Pancreas (tissue), 10 donors: ENCODE results near the gene DEF6. TPM values are rescaled to one million over a fixed set of nuclear protein-coding genes. Genes with fewer than 3 reads are reported as not detected.
"Not testable (repeated sequence)": the region's sequence is repeated elsewhere in the genome, so short reads cannot be mapped to it uniquely, and the experiment has no call there.

Experiments used
- ATAC-seq, 4 donors: fragments of 200-7000 bp; cut with Tn5 transposase; one replicate each; pipeline versions ENCODE4 v1.8.0 to v1.9.1; 2020; ENCODE audit warnings: mild to moderate bottlenecking in 4 of 4, moderate library complexity in 4 of 4
- DNase-seq, 6 donors: peaks; one replicate each; pipeline ENCODE4 v3.0.0-alpha.2; 2020
- FAIRE-seq: peaks from 2 replicates; lab custom pipeline; 2012; peaks lifted over from hg19 to GRCh38; lab: Jason Lieb, UNC
- H3K27ac ChIP-seq, 4 donors: fragments of 200-600 bp; sonication (generic); 1 replicate in 3 of 4; 2 replicates in 1 of 4; pipeline versions ENCODE4 v1.5.0 to v1.8.0; 2020
- H3K27me3 ChIP-seq, 4 donors: fragments of 200-600 bp; one replicate each; pipeline ENCODE4 v1.8.0; 2021
- H3K36me3 ChIP-seq, 3 donors: fragments of 200-600 bp; sonication (generic) in 1 of 3; one replicate each; pipeline versions ENCODE4 v1.5.0 to v1.8.0; 2020 to 2021
- H3K4me1 ChIP-seq, 3 donors: fragments of 200-600 bp; one replicate each; pipeline ENCODE4 v1.8.0; 2021
- H3K4me3 ChIP-seq, 4 donors: fragments of 200-600 bp; sonication (generic) in 2 of 4; one replicate each; pipeline versions ENCODE4 v1.5.0 to v1.8.0; 2020 to 2021
- H3K9me3 ChIP-seq, 4 donors: fragments of 200-600 bp; one replicate each; pipeline ENCODE4 v1.8.0; 2021
- CTCF ChIP-seq, 4 donors: fragments of 200-600 bp; sonication (generic) in 3 of 4; IDR thresholded peaks; one replicate each; pipeline versions ENCODE4 v1.5.0 to v1.8.0; 2021; ENCODE audit warnings: antibody characterized with exemption in 4 of 4
- whole genome bisulfite sequencing, 2 donors: extraction: QIAGEN DNeasy Blood & Tissue Kit; methylation state at CpG; one replicate each; pipeline ENCODE4 v1.1.7; 2013; 5-methylcytosine and 5-hydroxymethylcytosine counted together
- intact Hi-C, 3 donors: fragments of 100-400 bp; cut with DNase I; formaldehyde crosslinking; loops; one replicate each; pipeline versions ENCODE4 v1.11.1 to v1.14.2; 2022
- polyA plus RNA-seq, 2 donors: library from polyadenylated mRNA; stranded (reverse); fragments of 200-250 nt; gene quantifications; one replicate each; pipeline ENCODE4 v1.2.3, GENCODE V29; 2013
- total RNA-seq, 6 donors: library from RNA; stranded (reverse); fragmentation: NEBNext Ultra II Directional in 4 of 6; extraction: Animal tissue kit (Norgen Biotek cat#: 25700) in 4 of 6; gene quantifications; one replicate each; pipeline versions ENCODE4 v1.2.1 to v1.2.4, GENCODE V29; 2021 to 2023
- donor health status: healthy with polysubstance abuse.
- donor health status: DM: no; HTN: no; CAD: no; lungs with moderate emphysema.
- donor health status: DM: no; HTN: no; CAD: no.
- donor health status: control.
- donor health status: control.
- donor health status: Bipolar disorder and iron deficiency.
- donor health status: DM: yes; HTN: yes; CAD: no.
- donor health status: DM: no; HTN: no; CAD: no.
- donor health status: DM: no; HTN: no; CAD: no.
- donor health status: DM: yes; HTN: yes; CAD: no.

Gene DEF6
- total and polyA plus RNA-seq, 8 donors: 9.4 to 40.6 (median 13.6) TPM

GRCh38 chr6:35328108-35328723 lies 30.6 kb downstream of the DEF6 start:
- no peaks in the 10 kb centered on the region for H3K27me3 ChIP-seq

GRCh38 chr6:35328965-35329364 lies 31.3 kb downstream of the DEF6 start:
- FAIRE-seq, H3K36me3 ChIP-seq, DNase-seq, H3K27ac ChIP-seq, ATAC-seq, intact Hi-C loops, H3K4me3 ChIP-seq, H3K9me3 ChIP-seq, H3K4me1 ChIP-seq, H3K27me3 ChIP-seq: not testable (repeated sequence)
- 89 to 93% methylated on average over 8 of the region's 8 CpGs for WGBS, 2 donors

More at GRCh38 chr6:35328108-35328723, 30.6 kb downstream of the DEF6 start:
- no peak overlapping the region for H3K27ac ChIP-seq
- intact Hi-C loops: no loop called here
- WGBS, 2 donors: 96 to 97% methylated on average over 1 of the region's 1 CpG
- H3K4me3 ChIP-seq: no peak overlapping the region
- ATAC-seq: no peak
- no peak for TF ChIP-seq CTCF (IDR thresholded peaks at IDR 0.05)
- H3K4me1 ChIP-seq: no peaks in the 10 kb centered on the region
- no peaks in the 10 kb centered on the region for H3K9me3 ChIP-seq
- H3K36me3 ChIP-seq: no peaks in the 10 kb centered on the region
- no peak for DNase-seq
- no peak for FAIRE-seq

GRCh38 chr6:35330541-35331119 lies 33.0 kb downstream of the DEF6 start:
- Histone ChIP-seq H3K9me3 (no peaks in the 10 kb centered on the region), H3K27me3 (no peaks in the 10 kb centered on the region), H3K4me1 (no peaks in the 10 kb centered on the region), H3K36me3 (no peaks in the 10 kb centered on the region), H3K27ac (no peak overlapping the region), H3K4me3 (no peak overlapping the region)
- intact Hi-C loops: no loop called here
- no peak for ATAC-seq
- no peak for FAIRE-seq
- DNase-seq: no peak
- TF ChIP-seq CTCF (IDR thresholded peaks at IDR 0.05): no peak
- 95 to 97% methylated on average over 9 of the region's 9 CpGs for WGBS, 2 donors

- ATAC-seq (peak; percentile 53 to 72 (median 64)), DNase-seq (peak in 5 of 6 donors; percentile 38 to 62 (median 49))
- intact Hi-C loops, H3K27me3 ChIP-seq, FAIRE-seq, H3K27ac ChIP-seq, H3K36me3 ChIP-seq, H3K9me3 ChIP-seq, H3K4me3 ChIP-seq, H3K4me1 ChIP-seq: not testable (repeated sequence)
- WGBS, 2 donors: 55 to 65% methylated on average over 9 of the region's 9 CpGs
Measured at GRCh38 chr6:35332074-35332887, 34.7 kb downstream of the DEF6 start.

- intact Hi-C loops: loop anchor here in 2 of 3 donors (5.0 to 10.0 kb wide), 2 partner anchors 73 to 106 kb away; no protein-coding TSS in a partner anchor
- Histone ChIP-seq H3K27me3 (no peaks in the 10 kb centered on the region), H3K27ac (no peak overlapping the region), H3K36me3 (no peaks in the 10 kb centered on the region), H3K4me1 (peaks cover 0 to 13% (median 8%) of the 10 kb centered on the region in 3 donors), H3K9me3 (no peaks in the 10 kb centered on the region), H3K4me3 (no peak overlapping the region)
- WGBS, 2 donors: 74 to 80% methylated on average over 13 of the region's 13 CpGs
- DNase-seq: no peak
- ATAC-seq: no peak
- no peak for TF ChIP-seq CTCF (IDR thresholded peaks at IDR 0.05)
- no peak for FAIRE-seq
Measured at GRCh38 chr6:35341557-35341956, 43.9 kb downstream of the DEF6 start.
